Activated naive CD8-positive, alpha-beta T cell (primary cell): ENCODE results near the gene MYO1E.

Experiments
- H3K27ac Mint-ChIP-seq: one replicate; pipeline ENCODE4 v1.8.0; 2021; ENCODE audit warnings: mixed read lengths
- H3K27me3 Mint-ChIP-seq: one replicate; pipeline ENCODE4 v1.8.0; 2021; ENCODE audit warnings: mixed read lengths
- H3K36me3 Mint-ChIP-seq: one replicate; pipeline ENCODE4 v1.8.0; 2021; ENCODE audit warnings: mixed read lengths
- H3K4me1 Mint-ChIP-seq: one replicate; pipeline ENCODE4 v1.8.0; 2021; ENCODE audit warnings: low read depth, mixed read lengths
- H3K4me3 Mint-ChIP-seq: one replicate; pipeline ENCODE4 v1.8.0; 2021; ENCODE audit warnings: mild to moderate bottlenecking, mixed read lengths
- H3K9me3 Mint-ChIP-seq: one replicate; pipeline ENCODE4 v1.8.0; 2021; ENCODE audit warnings: low read depth, mixed read lengths

Gene MYO1E

DNA sequence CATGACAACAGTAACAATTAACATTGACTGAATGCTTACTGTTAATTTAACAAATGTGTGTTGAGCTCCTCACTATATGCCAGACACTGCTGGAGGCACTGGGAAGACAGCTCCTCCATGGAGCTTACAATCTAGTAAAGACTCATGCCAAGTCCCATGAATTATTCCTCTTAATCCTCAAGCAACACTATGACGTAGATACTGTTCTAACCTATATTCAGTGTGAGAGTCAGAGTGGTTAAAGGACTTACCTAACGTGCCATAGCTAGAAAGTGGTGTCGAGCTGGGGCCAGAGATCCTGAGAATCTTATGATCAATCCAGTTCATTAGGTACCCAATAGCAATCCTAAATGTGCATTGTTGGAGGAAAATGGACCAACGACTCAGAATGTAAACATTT, 43.6 kb downstream of the MYO1E start:
- Mint-ChIP-seq H3K27me3 (peaks cover 2% of the 10 kb centered on the region), H3K4me3 (no peak overlapping the region), H3K36me3 (no peaks in the 10 kb centered on the region), H3K27ac (no peak overlapping the region), H3K9me3 (no peaks in the 10 kb centered on the region), H3K4me1 (peaks cover 6% of the 10 kb centered on the region)

DNA sequence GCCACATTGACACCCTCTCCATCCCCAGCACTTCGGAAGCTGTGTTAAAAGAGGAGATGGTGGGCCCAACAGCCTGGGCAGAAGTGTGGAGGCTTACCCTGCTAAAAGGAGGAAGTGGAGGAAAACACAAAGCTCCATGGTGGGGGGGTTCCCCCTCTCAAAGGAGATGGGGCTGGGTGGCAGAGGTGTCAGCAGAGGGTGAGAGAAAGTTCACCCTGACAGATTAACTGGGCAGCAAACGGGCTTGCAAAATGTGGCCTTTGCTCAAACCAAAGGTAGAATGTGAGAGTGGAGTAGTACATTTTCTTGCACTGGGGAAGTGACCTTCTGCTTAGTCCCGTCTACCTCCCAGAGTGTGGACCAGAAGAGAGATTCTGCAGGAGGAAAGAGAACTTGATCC, 44.7 kb downstream of the MYO1E start:
- Mint-ChIP-seq H3K9me3 (no peaks in the 10 kb centered on the region), H3K4me3 (no peak overlapping the region), H3K27ac (no peak overlapping the region), H3K4me1 (peaks cover 6% of the 10 kb centered on the region), H3K36me3 (no peaks in the 10 kb centered on the region), H3K27me3 (peaks cover 2% of the 10 kb centered on the region)

DNA sequence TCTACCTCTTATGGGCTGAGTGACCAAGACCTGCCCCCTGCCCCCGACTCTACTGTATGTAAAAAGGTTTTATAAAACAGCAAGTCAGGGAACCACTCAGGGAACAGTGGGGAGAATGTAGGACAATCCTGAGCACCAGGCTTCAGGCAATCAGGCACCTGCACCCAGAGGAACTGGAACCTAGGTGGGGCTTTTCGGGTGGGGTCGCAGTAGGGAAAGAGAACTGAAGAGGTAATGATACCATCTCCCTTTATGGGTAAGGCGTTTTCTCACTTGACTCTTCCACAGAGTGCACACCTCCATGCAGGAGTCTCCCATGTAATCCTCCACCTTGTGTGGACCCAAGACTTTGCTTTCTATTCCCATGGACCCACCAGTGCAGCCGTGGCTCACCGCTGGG, 45.8 kb downstream of the MYO1E start:
- Mint-ChIP-seq H3K4me3 (no peak overlapping the region), H3K27ac (no peak overlapping the region)

DNA sequence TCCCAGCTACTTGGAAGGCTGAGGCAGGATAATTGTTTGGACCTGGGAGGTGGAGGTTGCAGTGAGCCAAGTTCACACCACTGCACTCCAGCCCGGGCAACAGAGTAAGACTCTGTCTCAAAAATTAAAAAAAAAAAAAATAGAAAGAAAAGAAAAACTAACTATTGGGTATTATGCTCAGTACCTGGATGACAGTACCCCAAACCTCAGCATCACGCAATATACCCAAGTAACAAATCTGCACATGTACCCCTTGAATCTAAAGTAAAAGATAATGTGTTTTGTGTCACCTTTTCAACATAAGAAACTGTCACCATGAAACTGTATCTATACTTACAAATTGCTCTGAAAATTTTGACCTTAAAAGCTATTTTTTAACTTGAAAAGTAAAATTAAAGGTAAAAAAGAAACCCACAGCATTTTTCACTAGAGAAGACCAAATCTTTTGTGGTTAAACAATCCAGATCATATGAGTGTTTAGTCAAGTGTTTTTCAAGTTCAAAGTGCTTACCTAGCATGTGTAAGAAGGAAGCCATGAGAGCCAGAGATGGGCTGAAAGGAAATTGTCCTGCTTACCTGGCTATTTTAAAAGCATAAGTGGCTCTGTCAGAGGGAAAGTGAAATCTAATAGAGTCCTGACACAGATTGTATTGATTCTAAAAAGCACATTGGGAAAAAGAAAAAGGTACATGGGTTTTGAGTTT, 50.5 kb downstream of the MYO1E start:
- Mint-ChIP-seq H3K4me1 (peaks cover 7% of the 10 kb centered on the region), H3K27ac (no peak overlapping the region), H3K27me3 (no peaks in the 10 kb centered on the region), H3K36me3 (no peaks in the 10 kb centered on the region), H3K4me3 (no peak overlapping the region), H3K9me3 (no peaks in the 10 kb centered on the region)

More for the DNA sequence above, 45.8 kb downstream of the MYO1E start:
- Mint-ChIP-seq H3K4me1 (peaks cover 11% of the 10 kb centered on the region), H3K36me3 (no peaks in the 10 kb centered on the region), H3K9me3 (no peaks in the 10 kb centered on the region), H3K27me3 (peaks cover 2% of the 10 kb centered on the region)

DNA sequence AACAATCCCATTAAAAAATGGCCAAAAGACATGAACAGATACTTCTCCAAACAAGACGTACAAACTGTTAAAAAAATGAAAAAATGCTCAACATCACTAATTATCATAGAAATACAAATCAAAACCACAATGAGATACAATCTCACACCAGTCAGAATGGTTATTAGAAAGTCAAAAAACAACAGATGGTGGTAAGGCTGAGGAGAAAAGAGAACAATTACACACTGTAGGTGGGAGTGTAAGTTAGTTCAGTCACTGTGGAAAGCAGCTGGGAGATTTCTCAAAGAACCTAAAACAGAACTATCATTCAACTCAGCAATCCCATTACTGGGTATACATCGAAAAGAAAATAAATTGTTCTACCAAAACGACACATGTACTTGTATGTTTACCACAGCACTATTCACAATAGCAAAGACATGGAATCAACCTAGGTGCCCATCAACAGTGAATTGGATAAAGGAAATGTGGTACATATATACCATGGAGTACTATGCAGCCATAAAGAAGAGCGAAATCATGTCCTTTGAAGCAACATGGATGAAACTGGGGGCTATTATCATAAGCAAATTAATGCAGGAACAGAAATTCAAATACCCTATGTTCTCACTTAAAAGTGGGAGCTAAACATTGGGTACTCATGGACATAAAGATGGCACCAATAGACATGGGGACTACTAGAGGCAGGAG, 51.5 kb downstream of the MYO1E start:
- Mint-ChIP-seq H3K4me1 (peaks cover 7% of the 10 kb centered on the region), H3K27me3 (no peaks in the 10 kb centered on the region), H3K27ac (no peak overlapping the region), H3K4me3 (no peak overlapping the region), H3K9me3 (no peaks in the 10 kb centered on the region), H3K36me3 (no peaks in the 10 kb centered on the region)

DNA sequence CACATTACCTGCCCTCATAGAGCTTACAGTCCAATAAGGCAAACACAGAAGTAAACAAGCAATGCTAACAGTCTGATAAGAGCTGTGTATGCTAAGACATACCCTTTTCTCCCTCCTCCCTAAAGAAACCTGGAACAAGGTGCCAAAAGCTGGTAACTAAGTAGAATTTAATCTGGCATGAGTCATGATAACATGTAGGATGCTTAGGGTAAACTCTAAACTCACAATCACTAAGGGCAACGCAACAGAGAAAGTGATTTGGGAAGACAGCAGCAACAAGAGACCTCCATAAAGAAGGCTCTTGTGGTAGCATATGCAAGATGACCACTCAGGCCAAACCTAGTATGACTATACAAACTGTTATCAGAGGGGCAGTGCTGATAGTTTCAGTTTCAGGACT, 55.5 kb downstream of the MYO1E start:
- Mint-ChIP-seq H3K4me1 (peaks cover 3% of the 10 kb centered on the region), H3K4me3 (no peak overlapping the region), H3K27me3 (no peaks in the 10 kb centered on the region), H3K36me3 (no peaks in the 10 kb centered on the region), H3K27ac (no peak overlapping the region), H3K9me3 (no peaks in the 10 kb centered on the region)

DNA sequence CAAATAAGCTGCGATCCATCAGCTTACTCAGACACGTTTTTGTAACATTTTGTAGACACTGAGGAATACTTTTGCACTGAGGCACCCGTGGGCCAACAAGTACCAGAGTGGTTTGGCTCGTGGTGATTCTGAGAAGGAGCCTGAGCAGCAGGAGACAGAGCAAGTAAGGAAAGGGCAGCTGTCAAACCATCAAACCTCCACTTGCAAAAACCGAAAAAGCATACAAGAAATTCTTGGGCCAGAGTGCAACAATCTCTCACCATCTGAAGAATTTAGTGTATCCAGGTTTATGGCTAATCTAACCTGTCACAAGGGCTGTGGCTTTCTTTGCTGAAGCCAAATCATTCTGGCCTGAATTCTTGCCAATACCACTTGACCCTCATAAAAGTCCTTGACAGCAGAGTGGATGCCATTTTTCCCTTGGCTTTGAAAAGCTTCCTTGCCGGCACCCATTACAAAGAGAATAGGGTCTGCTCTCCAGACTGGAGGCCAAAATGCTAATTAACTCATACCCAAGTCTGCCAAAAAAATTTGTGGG, 56.7 kb downstream of the MYO1E start:
- no peaks in the 10 kb centered on the region for H3K36me3 Mint-ChIP-seq
- no peaks in the 10 kb centered on the region for H3K9me3 Mint-ChIP-seq
- H3K27ac Mint-ChIP-seq, result no peak overlapping the region
- no peaks in the 10 kb centered on the region for H3K4me1 Mint-ChIP-seq
- no peaks in the 10 kb centered on the region for H3K27me3 Mint-ChIP-seq
- no peak overlapping the region for H3K4me3 Mint-ChIP-seq

DNA sequence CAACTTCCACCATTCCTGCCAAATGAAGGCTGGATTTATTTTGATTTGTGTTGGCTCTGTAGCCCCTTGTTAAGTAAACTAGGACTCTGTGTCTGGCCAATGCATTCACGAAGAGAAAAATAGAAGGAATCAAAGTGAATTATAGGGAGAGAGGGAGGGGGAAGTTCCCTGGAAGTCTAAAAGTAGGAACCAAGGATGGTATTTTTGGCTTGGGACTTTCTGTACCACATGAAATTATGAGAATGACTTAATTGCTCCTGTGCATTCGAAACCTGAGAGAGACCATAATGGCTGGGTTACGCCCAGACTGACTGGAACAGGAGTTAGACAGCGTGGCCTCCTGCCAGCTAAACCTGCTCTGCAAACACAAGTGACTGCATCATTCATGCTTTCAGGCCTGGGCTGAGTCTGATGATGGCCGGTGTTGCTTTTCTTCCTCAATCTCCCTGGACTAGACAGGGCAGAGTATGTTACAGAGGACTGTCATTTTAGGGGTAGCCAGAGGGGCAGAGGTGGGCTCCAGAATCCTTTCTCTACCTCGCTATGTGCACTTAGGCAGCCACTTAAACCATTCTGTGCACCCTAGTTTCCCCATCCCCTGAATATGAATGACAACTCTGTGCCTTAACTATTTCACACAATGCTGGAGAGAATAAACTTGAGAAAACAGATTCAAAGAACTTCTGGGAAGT, 58.9 kb downstream of the MYO1E start:
- Mint-ChIP-seq H3K4me1 (no peaks in the 10 kb centered on the region), H3K4me3 (no peak overlapping the region), H3K27ac (no peak overlapping the region), H3K27me3 (peaks cover 2% of the 10 kb centered on the region), H3K36me3 (no peaks in the 10 kb centered on the region), H3K9me3 (no peaks in the 10 kb centered on the region)

DNA sequence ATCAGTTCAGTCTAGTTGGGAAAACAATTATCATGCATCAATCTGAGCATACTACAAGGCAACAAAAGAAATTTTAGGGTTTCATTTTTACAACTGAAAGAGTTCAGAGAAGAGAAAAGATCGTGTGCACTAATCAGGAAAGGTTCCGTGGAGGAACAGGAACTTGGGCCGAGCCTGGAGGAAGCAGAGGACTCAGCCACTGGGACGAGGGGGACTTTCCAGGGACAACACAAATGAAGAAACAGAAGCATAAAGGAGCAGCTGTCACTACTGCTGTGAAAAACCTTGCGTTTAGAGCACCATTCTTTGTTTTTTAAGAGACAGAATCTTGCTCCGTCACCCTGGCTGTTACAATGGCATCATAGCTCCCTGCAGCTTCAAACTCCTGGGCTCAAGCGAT, 60.5 kb downstream of the MYO1E start:
- Mint-ChIP-seq H3K4me1 (no peaks in the 10 kb centered on the region), H3K9me3 (no peaks in the 10 kb centered on the region), H3K27ac (no peak overlapping the region), H3K27me3 (peaks cover 2% of the 10 kb centered on the region), H3K4me3 (no peak overlapping the region), H3K36me3 (no peaks in the 10 kb centered on the region)

DNA sequence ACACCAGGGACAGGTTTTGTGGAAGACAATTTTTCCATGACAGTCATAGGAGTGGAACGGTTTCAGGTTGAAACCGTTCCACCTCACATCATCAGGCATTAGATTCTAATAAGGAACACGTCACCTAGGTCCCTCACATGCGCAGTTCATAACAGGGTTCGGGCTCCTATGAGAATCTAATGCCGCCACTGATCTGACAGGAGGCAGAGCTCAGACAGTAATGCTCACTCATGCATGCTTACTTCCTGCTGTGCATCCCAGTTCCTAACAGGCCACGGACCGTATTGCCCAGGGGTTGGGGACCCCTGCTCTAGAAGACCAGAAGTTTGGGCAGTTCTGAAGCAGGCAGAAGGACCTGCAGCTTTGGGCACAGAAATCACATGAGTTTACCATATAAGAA, 61.5 kb downstream of the MYO1E start:
- H3K27ac Mint-ChIP-seq, result no peak overlapping the region
- no peak overlapping the region for H3K4me3 Mint-ChIP-seq
- H3K4me1 Mint-ChIP-seq, result no peaks in the 10 kb centered on the region
- H3K27me3 Mint-ChIP-seq, result peaks cover 2% of the 10 kb centered on the region
- no peaks in the 10 kb centered on the region for H3K9me3 Mint-ChIP-seq
- H3K36me3 Mint-ChIP-seq, result no peaks in the 10 kb centered on the region

DNA sequence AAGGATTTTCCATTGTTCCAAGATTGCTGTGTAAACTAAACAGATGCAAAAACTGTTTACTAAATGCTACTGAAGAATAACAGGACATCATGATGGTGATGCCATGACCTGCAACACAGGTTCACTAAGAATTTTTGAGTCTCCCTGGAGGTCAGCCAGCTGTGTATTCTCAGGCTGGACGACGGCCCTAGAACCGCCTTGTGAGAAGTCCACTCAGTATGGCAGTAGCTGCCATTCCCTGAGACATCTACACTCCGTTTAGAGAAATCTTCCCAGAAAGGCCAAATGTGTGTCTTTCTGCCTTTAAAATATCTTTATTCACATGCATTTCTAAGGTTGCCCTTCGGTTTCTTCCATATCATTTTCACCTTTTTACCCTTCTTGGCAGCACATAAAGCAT, 63.3 kb downstream of the MYO1E start:
- H3K9me3 Mint-ChIP-seq, result no peaks in the 10 kb centered on the region
- peaks cover 2% of the 10 kb centered on the region for H3K27me3 Mint-ChIP-seq
- H3K27ac Mint-ChIP-seq, result no peak overlapping the region
- no peaks in the 10 kb centered on the region for H3K36me3 Mint-ChIP-seq
- no peaks in the 10 kb centered on the region for H3K4me1 Mint-ChIP-seq
- no peak overlapping the region for H3K4me3 Mint-ChIP-seq

DNA sequence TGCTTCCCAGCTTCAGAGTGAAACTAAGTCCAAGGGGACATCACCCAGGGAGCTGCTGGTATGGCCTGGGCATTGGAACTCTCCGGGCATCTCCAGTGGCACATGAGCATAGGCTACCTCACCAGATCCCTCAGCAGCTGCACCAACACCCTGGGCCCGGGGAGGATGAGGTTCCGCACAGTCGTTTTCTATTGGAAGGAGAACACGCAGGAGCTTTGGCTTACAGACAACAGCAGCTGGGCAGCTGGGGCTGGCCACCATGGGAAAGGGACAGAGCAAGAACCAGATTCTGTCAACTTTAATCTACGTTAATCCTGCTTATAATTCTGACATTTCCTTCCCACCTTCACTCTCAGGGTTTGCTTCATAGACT, 65.5 kb downstream of the MYO1E start:
- no peaks in the 10 kb centered on the region for H3K4me1 Mint-ChIP-seq
- H3K27ac Mint-ChIP-seq, result no peak overlapping the region
- H3K4me3 Mint-ChIP-seq, result no peak overlapping the region
- no peaks in the 10 kb centered on the region for H3K9me3 Mint-ChIP-seq
- H3K27me3 Mint-ChIP-seq, result peaks cover 2% of the 10 kb centered on the region
- H3K36me3 Mint-ChIP-seq, result no peaks in the 10 kb centered on the region

DNA sequence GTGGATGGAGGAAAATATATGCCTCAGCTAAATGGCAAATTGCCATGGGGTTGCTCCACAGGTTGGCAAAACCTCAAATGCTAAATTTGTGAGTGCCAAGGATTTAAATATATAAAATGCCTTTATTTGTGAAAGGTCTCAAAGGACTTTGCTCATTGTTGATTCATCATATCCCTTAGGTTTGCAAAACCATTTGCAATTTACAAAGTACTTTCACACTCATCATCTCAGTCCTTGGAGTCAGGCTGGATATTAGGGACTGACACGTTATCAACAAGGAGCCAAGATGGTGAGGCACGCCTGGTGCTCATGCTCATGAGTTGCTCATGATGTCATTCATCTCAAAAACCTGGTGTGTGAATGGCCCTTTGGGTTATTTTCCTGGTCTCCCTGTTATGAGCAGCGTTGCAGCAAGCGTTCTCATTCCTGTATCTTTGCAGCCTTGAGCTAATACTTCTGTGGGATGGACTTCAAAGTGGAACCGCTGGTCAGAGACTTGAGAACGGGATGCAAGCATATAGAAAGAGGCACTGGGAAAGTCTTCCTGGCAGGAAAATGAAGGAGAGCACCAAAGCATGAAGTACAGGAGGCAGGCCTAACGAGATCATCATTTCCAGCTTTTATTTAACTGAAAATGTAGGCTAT, 66.0 kb downstream of the MYO1E start:
- H3K4me1 Mint-ChIP-seq, result peaks cover 2% of the 10 kb centered on the region
- no peaks in the 10 kb centered on the region for H3K36me3 Mint-ChIP-seq
- H3K27ac Mint-ChIP-seq, result no peak overlapping the region

DNA sequence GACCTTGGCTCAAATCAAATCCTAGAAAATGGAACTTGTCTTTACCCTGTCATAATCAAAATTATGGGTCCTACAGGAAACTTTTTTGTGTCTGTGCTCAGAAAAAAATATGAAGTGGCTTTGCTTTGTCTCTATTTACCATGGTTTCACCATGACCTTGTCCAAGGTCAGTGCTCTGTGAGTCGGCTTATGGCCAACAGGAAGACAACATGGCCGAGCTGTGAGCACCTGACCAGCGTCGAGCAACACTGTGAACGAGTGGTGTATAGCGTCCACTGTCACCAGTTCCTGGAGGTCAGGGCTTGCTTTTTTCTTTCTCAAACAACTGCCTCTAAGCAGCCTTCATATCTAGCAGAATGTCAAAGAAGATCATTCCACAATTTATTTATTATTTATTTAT, 67.9 kb downstream of the MYO1E start:
- Mint-ChIP-seq H3K36me3 (no peaks in the 10 kb centered on the region), H3K27me3 (no peaks in the 10 kb centered on the region), H3K27ac (no peak overlapping the region), H3K4me1 (peaks cover 20% of the 10 kb centered on the region), H3K9me3 (no peaks in the 10 kb centered on the region), H3K4me3 (no peak overlapping the region)

More for the DNA sequence above, 66.0 kb downstream of the MYO1E start:
- no peak overlapping the region for H3K4me3 Mint-ChIP-seq
- peaks cover 2% of the 10 kb centered on the region for H3K27me3 Mint-ChIP-seq
- no peaks in the 10 kb centered on the region for H3K9me3 Mint-ChIP-seq
